ENCODE data around the gene NPPB. TPM values are rescaled to one million over a fixed set of nuclear protein-coding genes. Genes with fewer than 3 reads are reported as not detected.

Gene NPPB
- total and polyA plus RNA-seq, 9 of the 15 experiments (the other 6 are each of a cell fraction or from before 2014, with no cell fraction given), result not detected

DNA sequence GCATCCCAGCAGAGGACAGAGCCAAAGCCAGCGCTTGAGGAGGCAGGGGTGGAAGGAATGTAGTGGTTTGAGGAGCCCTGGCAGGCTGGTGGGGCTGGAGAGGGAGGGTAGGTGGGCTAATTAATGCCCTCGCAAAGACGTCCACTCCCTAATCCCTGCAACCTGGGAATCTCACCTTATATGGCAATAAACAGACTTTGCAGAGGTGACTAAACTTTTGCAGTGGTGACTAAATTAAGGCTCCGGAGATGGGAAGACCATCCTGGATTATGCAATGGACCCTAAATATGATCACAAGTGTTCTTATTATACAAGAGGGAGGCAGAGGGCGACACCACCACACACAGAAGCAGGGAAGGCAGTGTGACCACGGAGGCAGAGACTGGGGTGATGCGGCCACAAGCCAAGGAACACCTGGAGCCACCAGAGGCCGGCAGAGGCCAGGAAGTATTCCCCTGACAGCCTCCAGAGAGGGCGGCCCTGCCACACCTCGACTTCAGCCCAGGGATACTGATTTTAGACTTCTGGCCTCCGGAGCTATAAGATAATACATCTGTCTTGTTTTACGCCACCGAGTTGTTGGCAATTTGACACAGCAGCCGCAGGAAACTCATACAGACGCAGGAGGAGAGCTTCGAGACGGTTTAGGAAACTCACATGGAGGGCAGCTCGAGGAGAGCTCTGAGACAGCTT lies 23.1 kb upstream of the NPPB start (continued):
- TF ChIP-seq RREB1 (CRISPR knock-in tag; IDR thresholded peaks at IDR 0.05), result no peak
- no peak for TF ChIP-seq MAFG (tag; conservative IDR thresholded peaks at IDR 0.05)
- no peak for TF ChIP-seq SMAD4 (CRISPR knock-in tag; conservative IDR thresholded peaks at IDR 0.05)
- TF ChIP-seq, protein P1, sequence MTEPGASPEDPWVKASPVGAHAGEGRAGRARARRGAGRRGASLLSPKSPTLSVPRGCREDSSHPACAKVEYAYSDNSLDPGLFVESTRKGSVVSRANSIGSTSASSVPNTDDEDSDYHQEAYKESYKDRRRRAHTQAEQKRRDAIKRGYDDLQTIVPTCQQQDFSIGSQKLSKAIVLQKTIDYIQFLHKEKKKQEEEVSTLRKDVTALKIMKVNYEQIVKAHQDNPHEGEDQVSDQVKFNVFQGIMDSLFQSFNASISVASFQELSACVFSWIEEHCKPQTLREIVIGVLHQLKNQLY (CRISPR knock-in tag; conservative IDR thresholded peaks at IDR 0.05), result no peak
- TF ChIP-seq BRD4 (IDR thresholded peaks at IDR 0.05), result no peak
- no peak for TF ChIP-seq PTTG1 (tag; IDR thresholded peaks at IDR 0.05; ENCODE audit: low read depth)
- no peak for TF ChIP-seq ETV5 (CRISPR knock-in tag; IDR thresholded peaks at IDR 0.05; ENCODE audit: low read depth)
- TF ChIP-seq, protein P2, sequence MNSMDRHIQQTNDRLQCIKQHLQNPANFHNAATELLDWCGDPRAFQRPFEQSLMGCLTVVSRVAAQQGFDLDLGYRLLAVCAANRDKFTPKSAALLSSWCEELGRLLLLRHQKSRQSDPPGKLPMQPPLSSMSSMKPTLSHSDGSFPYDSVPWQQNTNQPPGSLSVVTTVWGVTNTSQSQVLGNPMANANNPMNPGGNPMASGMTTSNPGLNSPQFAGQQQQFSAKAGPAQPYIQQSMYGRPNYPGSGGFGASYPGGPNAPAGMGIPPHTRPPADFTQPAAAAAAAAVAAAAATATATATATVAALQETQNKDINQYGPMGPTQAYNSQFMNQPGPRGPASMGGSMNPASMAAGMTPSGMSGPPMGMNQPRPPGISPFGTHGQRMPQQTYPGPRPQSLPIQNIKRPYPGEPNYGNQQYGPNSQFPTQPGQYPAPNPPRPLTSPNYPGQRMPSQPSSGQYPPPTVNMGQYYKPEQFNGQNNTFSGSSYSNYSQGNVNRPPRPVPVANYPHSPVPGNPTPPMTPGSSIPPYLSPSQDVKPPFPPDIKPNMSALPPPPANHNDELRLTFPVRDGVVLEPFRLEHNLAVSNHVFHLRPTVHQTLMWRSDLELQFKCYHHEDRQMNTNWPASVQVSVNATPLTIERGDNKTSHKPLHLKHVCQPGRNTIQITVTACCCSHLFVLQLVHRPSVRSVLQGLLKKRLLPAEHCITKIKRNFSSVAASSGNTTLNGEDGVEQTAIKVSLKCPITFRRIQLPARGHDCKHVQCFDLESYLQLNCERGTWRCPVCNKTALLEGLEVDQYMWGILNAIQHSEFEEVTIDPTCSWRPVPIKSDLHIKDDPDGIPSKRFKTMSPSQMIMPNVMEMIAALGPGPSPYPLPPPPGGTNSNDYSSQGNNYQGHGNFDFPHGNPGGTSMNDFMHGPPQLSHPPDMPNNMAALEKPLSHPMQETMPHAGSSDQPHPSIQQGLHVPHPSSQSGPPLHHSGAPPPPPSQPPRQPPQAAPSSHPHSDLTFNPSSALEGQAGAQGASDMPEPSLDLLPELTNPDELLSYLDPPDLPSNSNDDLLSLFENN (IDR thresholded peaks at IDR 0.05; ENCODE audit: low read depth in 2 of 2, low read length in 2 of 2), result no peak
- no peak for TF ChIP-seq CCNT2 (IDR thresholded peaks at IDR 0.05; ENCODE audit: borderline replicate concordance, extremely low read depth, insufficient read length, low read depth, low read length)
- no peak for TF ChIP-seq GTF2F1 (IDR thresholded peaks at IDR 0.05; ENCODE audit: low read depth, low read length)
- TF ChIP-seq ZKSCAN1 (IDR thresholded peaks at IDR 0.05; ENCODE audit: low read depth, low read length), result no peak
- no peak for TF ChIP-seq MCM3 (IDR thresholded peaks at IDR 0.05)
- no peak for TF ChIP-seq ZSCAN29 (IDR thresholded peaks at IDR 0.05)
- no peak for TF ChIP-seq ZFPM2 (CRISPR knock-in tag; IDR thresholded peaks at IDR 0.05)
- TF ChIP-seq HLTF (IDR thresholded peaks at IDR 0.05), result no peak
- no peak for TF ChIP-seq NCOA2 (IDR thresholded peaks at IDR 0.05; ENCODE audit: partially characterized antibody in 2 of 2)
- TF ChIP-seq TOE1 (IDR thresholded peaks at IDR 0.05; ENCODE audit: borderline replicate concordance), result no peak
- no peak for TF ChIP-seq TOE1 (CRISPR knock-in tag; IDR thresholded peaks at IDR 0.05; ENCODE audit: borderline replicate concordance, low read depth)
- no peak for TF ChIP-seq ZNF121 (CRISPR knock-in tag; conservative IDR thresholded peaks at IDR 0.05)
- TF ChIP-seq TARDBP (IDR thresholded peaks at IDR 0.05), result no peak

Data from K562 (cell line).